ACHN (cell line): ENCODE data around the gene CPVL.
"Not testable (repeated sequence)": the region's sequence is repeated elsewhere in the genome, so short reads cannot be mapped to it uniquely, and the experiment has no call there.

ENCODE experiments used
- DNase-seq: peaks from one replicate; pipeline ENCODE4 v3.0.0-alpha.2; 2015
- in situ Hi-C: cut with HindIII; loops from 2 replicates; pipeline ENCODE4 v1.10.0; 2017; ENCODE audit warnings: low sequenced_read_pairs, low pct_ligation_motif_present, low pct_unique_long_range_greater_than_20kb

Gene CPVL

DNA sequence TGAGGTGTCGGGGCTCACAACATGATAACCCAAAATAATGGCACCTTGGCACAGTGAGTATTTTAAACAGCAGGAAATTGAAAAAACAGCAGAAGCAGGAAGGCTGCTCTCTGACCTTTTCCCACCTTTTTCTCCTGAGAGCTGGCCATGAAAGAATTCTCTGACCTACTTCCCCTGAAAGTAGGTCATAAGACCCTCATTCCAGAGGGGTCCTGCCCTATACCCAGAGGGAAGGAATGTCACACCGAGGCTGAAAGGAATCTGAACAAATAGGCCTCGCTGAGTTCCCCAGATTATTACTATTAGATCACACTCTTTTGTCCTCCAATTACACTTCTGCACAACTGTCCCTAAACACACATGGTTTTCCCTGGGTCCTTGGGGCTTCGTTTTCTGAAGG, 18.8 kb downstream of the CPVL start:
- in situ Hi-C loops, result no loop called here
- no peak for DNase-seq

DNA sequence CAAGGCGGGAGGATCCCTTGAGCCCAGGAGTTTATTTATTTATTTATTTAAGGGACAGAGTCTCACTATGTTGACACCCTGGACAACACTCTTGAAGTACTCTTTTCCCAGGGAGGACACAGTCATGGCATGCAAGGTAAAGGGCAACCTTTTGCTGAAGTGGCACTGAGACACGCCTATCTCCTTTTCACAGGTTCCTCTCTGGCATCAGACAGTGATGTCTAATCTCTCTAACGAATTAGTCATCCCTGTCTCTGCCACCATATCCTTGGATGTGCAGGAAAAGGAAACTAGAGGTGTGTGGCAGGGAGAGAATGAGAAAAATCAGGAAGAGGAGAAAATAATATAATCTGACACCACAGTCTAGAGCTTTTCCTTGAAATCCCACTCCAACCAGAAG, 19.5 kb downstream of the CPVL start:
- no peak for DNase-seq
- in situ Hi-C loops, result no loop called here

DNA sequence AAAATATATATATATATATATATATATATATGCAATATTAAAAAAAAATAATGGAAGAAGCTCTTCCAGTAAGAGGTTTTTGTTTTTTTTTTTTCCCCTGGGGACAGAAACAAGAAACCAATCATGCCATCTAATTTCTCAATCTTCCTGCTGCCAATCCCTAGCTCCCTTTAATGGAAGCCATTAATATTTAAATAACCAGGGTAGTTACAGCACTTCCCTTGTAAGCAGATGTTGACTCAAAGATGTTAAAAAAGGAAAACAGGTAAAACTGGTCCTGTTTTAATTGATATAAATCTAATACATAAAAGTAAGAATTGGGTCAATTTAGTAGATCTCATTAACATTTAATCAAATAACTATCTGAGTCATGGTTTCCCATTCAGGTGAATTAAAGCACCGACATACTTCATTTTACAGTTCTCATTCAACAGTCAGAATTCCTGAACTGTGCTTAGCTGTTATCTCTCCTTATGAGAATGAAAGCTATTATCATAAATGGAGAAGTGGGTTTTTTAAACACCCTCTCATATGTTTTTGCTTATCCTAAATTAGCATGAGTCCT, 22.6 kb downstream of the CPVL start:
- in situ Hi-C loops, result loop anchor here (25.0 kb wide), 1 partner anchor 186 kb away; no protein-coding TSS in a partner anchor
- no peak for DNase-seq

DNA sequence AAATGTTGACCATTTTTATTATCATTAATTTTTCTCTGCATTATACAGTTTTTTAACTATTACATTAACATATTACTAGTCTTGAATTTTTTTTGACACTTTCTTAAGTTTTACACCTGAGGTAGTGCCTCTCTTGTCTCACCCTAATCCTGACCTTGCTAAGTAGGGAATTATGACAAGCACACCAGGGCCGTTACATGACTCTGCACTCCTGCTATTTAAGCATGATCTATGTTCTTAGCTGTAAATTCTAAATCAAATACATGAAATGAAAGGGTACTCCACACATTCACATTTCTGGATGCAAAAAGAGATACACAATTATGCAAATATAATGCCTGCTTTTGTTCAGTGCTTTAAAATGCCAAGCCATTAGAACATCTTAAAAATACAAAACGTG, 23.6 kb downstream of the CPVL start:
- in situ Hi-C loops, result loop anchor here (25.0 kb wide), 1 partner anchor 185 kb away; no protein-coding TSS in a partner anchor

DNA sequence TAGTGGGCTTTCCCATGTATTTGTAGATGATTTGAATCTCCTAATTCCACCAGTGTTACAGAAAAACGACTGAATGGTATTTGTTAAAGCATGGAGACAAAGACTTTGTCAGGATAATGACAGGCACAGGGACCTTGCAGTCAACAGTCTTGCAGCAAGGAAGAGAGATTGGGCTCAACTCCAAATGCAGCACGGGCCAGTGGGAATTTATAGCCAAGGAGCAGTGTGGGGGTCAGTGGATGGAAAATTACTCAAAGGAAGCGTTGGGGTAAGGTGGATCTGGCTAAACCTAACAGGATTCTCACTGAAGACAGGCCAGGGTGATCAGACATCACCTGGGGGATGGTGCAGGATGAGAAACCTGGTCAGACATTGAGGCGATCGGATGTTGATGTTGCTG, 24.3 kb downstream of the CPVL start:
- in situ Hi-C loops, result loop anchor here (25.0 kb wide), 1 partner anchor 185 kb away; no protein-coding TSS in a partner anchor
- DNase-seq, result no peak

More for the DNA sequence above, 23.6 kb downstream of the CPVL start:
- no peak for DNase-seq

DNA sequence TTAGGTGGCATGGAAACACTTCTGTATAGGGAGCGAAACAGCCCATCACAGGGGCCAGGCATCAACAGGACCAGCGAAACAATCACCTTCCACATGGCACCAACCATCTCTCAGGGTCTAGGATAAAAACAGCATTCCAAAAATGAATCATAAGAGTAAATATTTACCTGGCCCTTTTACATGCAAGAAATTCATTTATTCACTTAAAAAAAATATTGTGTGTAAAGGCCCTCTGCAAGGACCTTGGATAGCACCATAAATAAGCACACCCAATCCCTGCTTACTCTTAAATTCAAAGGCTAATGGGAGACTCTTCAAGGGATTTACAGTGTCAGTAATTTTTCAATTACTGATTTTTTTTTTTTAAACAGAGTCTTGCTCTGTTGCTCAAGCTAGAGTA, 25.4 kb downstream of the CPVL start:
- no peak for DNase-seq
- in situ Hi-C loops, result loop anchor here (25.0 kb wide), 1 partner anchor 184 kb away; no protein-coding TSS in a partner anchor

DNA sequence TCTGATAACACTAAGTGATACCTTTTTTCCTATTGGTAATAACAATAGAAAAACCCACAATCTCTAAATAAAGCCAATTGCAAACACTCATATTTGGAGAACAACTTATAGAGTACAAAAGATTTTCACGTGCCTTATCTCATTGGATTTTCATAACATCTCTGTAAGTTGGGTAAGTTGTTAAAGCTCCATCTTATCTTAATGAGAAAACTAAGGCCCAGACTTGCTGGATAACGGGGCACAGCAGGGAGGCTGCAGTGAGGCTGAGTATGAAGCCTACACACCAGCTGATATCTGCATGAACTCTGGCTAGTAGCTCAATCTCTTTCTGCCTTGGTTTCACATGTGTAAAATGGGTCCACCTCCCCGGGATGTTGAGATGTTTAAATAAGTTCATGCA, 26.8 kb downstream of the CPVL start:
- DNase-seq, result no peak
- in situ Hi-C loops, result loop anchor here (25.0 kb wide), 1 partner anchor 182 kb away; no protein-coding TSS in a partner anchor

DNA sequence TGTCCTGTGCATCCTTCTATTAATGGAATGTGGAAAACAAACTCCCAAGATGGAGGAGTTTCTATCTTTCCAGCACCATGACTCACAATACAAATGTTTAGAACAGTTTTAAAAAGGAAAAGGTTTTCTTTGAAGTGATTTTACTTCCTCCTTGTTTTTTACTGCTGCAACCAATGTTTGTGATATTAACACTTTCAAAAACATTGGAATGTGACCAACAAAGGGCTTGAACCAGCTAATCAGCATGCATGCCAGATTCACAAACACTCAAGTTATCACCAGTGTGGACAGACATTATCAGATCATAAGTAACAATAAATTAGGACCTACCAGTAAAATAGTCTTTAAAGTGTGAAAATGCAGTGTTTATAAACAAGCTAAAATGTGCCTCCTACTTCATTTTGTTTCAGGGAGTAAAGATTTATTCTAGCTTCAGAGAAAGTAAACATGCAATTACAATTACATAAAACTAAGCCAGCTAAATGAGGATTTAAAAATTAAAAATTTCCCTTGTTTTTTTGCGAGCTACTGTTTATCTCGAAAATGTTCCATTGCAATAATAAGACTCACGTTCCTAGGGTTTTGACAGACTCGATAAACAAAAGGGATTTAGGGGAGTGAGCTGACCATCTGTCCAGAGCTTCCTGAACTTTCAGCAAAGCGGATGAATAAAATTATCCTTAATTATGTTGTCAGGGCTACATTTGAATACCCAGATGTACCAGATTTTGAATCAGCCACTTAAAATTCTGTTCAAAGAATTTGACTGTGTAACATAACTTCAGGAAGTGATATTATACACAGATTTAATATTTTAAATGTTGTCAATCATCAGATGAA, 29.8 kb downstream of the CPVL start:
- DNase-seq, result no peak
- in situ Hi-C loops, result loop anchor here (25.0 kb wide), 1 partner anchor 179 kb away; no protein-coding TSS in a partner anchor

DNA sequence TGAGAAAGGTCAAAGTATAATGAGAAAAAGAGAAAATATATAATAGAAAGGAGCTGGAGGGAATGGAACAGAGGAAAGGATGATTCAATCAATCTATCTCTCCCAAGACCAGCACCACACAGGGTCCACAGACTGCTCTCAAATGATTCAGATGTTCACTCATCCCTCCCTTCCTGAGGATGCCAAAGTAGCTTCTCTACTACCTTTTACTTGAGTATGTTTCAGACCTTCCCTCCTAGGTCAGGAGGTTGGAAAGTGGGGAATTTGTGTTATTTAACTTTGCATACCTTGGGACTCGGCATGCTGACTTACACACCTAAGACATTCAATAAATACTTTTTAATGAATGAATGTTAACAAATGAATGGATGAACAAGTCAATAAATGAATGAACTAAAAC, 30.6 kb downstream of the CPVL start:
- no peak for DNase-seq
- in situ Hi-C loops, result loop anchor here (25.0 kb wide), 1 partner anchor 178 kb away; no protein-coding TSS in a partner anchor

DNA sequence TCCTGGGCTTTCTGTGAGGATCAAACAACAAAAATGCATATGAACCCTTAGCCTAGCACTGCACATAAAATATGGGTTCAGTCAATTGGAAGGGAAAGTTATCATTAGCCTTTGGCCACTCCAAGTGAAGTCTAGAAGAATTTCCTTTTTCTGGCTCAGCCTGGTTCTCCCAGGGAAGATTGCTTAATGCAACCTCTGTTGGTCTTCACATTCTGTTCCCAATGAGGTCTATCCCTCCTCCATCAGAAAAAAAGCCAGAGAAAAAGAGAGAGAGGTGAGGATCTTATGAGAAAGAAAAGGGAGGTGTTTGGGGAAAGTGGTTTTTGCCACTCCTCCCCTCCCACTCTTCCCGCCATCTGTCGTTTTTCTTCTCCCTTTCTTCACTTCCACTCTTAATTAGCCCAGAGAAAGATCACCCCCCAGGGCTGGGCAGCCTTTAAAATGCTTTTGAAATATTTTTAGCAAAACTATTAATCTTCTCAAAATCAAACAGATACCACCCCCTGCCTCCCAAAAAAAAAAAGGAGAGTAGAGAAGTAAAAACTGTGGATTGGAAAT, 31.1 kb downstream of the CPVL start:
- in situ Hi-C loops, result loop anchor here (25.0 kb wide), 1 partner anchor 178 kb away; no protein-coding TSS in a partner anchor
- no peak for DNase-seq

DNA sequence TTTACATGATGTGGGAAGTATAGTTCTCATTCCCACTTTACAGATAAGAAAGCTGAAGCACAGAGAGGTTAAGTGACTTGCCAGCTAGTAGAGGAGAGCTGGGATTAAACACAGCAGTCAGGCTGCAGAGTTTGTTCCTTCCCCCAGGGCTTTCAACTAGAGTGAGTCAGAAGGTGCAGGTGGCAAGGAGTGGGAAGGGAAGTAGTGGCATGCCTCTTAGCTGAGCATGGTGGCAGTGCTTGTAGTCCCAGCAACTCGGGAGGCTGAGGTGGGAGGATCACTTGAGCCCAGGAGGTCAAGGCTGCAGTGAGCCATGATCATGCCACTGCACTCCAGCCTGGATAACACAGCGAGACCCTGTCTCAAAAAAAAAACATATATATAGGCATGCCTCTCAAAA, 32.1 kb downstream of the CPVL start:
- in situ Hi-C loops, result loop anchor here (25.0 kb wide), 1 partner anchor 177 kb away; no protein-coding TSS in a partner anchor
- not testable (repeated sequence) for DNase-seq

DNA sequence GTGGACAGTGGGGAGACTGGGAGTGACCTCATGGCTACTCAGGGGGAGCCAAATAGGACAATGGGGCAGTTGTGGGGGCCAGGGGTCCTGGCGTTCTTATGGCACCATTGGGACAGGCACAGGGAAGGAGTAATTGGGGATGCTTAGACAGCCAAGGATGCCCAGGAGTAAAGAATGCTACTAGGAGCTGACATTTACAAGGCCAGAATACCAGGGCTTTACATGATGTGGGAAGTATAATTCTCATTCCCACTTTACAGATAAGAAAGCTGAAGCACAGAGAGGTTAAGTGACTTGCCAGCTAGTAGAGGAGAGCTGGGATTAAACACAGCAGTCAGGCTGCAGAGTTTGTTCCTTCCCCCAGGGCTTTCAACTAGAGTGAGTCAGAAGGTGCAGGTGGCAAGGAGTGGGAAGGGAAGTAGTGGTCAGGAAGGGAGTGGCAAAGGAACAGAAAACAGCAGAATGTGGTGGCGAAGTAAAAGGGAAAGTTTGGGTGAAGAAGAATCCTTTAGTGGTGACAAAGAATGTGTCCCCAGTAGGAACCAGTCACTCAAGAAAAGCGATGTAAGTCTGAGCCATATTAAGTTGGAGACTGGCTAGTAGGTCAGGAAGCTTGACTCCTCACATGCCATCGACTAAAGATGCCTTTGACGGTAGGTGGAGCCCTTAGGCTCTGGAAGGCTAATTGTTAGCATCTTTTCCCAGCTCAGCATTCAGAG, 32.8 kb downstream of the CPVL start:
- peak; percentile 54 for DNase-seq
- in situ Hi-C loops, result loop anchor here (25.0 kb wide), 1 partner anchor 176 kb away; no protein-coding TSS in a partner anchor

DNA sequence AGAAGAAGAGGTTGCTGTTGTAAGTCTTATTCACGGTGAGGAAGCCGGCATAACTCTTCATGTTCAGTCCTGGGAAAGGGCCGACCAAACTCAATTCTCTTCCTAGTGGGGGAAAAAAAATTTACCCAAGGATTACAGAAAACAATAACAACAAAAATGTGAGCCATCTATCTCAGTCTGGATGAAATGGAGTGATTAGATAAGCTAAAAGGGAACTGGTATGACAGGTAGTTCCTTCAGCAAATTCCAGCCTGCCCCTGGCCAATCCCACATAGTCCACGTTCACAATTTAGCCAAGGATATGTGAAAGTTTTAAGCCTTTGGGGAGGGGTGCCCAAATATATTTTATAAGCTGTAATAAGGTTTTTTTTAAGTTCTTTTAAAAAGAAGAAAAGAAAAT, 33.6 kb downstream of the CPVL start:
- in situ Hi-C loops, result loop anchor here (25.0 kb wide), 1 partner anchor 175 kb away; no protein-coding TSS in a partner anchor
- no peak for DNase-seq

DNA sequence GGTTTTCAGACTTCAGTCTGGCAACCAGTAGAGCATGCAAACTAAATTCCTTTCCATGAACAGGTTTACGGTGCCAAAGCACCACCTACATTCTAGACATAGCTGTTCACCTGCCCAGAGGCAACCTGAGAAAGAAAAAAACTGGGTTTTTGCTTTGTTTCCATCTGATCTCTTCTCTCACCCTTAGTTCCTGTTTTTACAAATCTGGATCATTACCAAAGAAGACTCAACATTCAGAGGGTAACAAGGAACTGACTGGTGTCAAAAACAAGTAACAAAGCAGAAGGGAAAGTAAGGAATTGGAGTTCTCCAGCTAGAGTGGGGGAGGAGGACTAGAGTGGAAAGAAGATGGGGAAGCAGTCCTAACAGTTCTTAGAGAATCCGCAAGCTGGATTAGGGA, 36.4 kb downstream of the CPVL start:
- no peak for DNase-seq
- in situ Hi-C loops, result loop anchor here (25.0 kb wide), 1 partner anchor 173 kb away; no protein-coding TSS in a partner anchor

DNA sequence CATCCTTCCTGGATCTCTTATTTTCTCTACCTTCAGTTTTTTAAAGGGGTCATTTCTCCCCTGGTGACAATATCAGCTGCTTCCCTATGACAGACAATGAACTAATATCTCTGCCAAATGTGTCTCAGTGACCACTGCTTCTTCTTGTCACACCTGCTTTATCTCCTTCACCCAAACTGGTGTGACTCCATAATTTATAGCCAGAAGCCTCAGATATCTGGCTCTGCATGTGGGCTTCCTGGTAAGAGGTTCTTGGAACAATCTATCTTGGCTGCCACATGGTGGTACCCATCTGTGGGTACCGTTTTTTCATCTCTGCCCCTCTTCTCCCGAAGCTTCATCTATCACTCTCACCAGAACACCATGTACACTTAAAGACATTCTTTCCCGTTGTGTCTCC, 37.0 kb downstream of the CPVL start:
- in situ Hi-C loops, result loop anchor here (25.0 kb wide), 1 partner anchor 172 kb away; no protein-coding TSS in a partner anchor
- DNase-seq, result no peak

DNA sequence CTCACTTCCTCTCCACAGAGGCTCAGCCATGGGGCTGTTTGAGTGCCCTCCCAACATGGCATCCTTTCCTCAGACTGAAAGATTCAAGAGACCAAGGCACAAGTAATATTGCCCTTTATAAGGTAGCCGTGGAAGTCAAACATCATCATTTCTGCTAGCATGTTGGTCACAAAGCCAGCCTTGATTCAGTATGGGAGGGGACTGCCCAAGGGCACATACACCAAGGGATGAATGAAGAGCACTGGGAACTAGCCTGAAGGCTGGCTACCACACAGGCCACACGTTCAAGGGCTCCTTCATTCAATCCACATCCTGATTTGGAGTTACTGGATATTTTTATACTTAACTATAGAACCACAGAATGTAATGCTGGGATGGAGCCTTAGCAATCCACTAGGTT, 39.3 kb downstream of the CPVL start:
- in situ Hi-C loops, result loop anchor here (25.0 kb wide), 1 partner anchor 170 kb away; no protein-coding TSS in a partner anchor
- no peak for DNase-seq

DNA sequence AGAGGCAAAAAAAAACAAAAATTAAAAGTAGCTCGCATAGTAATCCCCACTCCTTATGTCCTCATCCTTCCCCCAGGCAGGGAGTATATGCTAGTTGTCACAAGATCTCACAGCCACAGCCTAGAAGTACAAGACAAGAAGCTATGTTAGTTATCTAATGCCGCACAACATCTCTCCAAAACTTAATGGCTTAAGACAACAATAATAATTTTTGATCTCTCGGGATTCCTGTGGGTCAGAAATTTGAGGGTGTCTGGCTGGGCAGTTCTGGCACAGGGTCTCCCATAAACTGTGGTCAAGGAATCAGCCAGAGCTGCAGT, 39.7 kb downstream of the CPVL start:
- no peak for DNase-seq
- in situ Hi-C loops, result loop anchor here (25.0 kb wide), 1 partner anchor 169 kb away; no protein-coding TSS in a partner anchor
